Upper lobe of left lung (tissue), 6 donors: Measurements from ENCODE around the gene CENATAC. TPM values are rescaled to one million over a fixed set of nuclear protein-coding genes. Genes with fewer than 3 reads are reported as not detected.
"Not testable (repeated sequence)": the region's sequence is repeated elsewhere in the genome, so short reads cannot be mapped to it uniquely, and the experiment has no call there.

Source experiments
- ATAC-seq, 2 donors: fragments of 200-7000 bp; cut with Tn5 transposase; one replicate each; pipeline ENCODE4 v1.9.1; 2022; ENCODE audit warnings: mild to moderate bottlenecking in 2 of 2, moderate library complexity in 2 of 2; ENCODE audit not compliant: low FRiP score in 2 of 2
- DNase-seq, 2 donors: peaks; one replicate each; pipeline ENCODE4 v3.0.0-alpha.2; 2019 to 2020
- H3K27ac ChIP-seq, 4 donors: fragments of 200-600 bp; sonication (generic); one replicate each; pipeline ENCODE4 v1.5.1; 2016 to 2019
- H3K27me3 ChIP-seq, 4 donors: fragments of 200-600 bp; sonication (generic); one replicate each; pipeline ENCODE4 v1.5.1; 2017 to 2019
- H3K36me3 ChIP-seq, 4 donors: fragments of 200-600 bp; sonication (generic); one replicate each; pipeline ENCODE4 v1.5.1; 2016 to 2019
- H3K4me1 ChIP-seq, 4 donors: fragments of 200-600 bp; sonication (generic); one replicate each; pipeline ENCODE4 v1.5.1; 2018 to 2019
- H3K4me3 ChIP-seq, 4 donors: fragments of 200-600 bp; sonication (generic); one replicate each; pipeline ENCODE4 v1.5.1; 2017 to 2019; ENCODE audit warnings: mild to moderate bottlenecking in 2 of 4, moderate library complexity in 1 of 4
- H3K9me3 ChIP-seq, 4 donors: fragments of 200-600 bp; sonication (generic); one replicate each; pipeline ENCODE4 v1.5.1; 2018 to 2019
- EP300 ChIP-seq, 4 donors: sonication (generic); formaldehyde crosslinking; IDR thresholded peaks; one replicate each; pipeline ENCODE4 v1.5.1; 2017; ENCODE audit warnings: antibody characterized with exemption in 4 of 4, control low read depth in 2 of 4
- POLR2A ChIP-seq, 4 donors: fragments of 450-650 bp; IDR thresholded peaks; one replicate each; pipeline ENCODE4 v1.5.1; 2016 to 2017; ENCODE audit warnings: antibody characterized with exemption in 4 of 4, mild to moderate bottlenecking in 2 of 4
- POLR2AphosphoS5 ChIP-seq, 2 donors: sonication (generic); formaldehyde crosslinking; IDR thresholded peaks; one replicate each; pipeline ENCODE4 v1.5.1; 2017; ENCODE audit warnings: antibody characterized with exemption in 2 of 2
- WGBS, 2 donors: methylation state at CpG; one replicate each; pipeline ENCODE4 v1.1.5; 2017 to 2018; 5-methylcytosine and 5-hydroxymethylcytosine counted together
- total RNA-seq, 6 donors: library from RNA; depleted of rRNA in 4 of 6; stranded (reverse); fragments of >200 nt in 4 of 6; gene quantifications; one replicate each; pipeline versions ENCODE4 v1.1.0 to v1.2.1, GENCODE V29; 2016 to 2021
- TF ChIP-seq, protein P1 (sequence below), 6 experiments: fragments of 450-650 bp in 4 of 6; fragments of 200-600 bp in 2 of 6; sonication (generic) in 2 of 6; IDR thresholded peaks; one replicate each; pipeline ENCODE4 v1.5.1; 2016 to 2019; ENCODE audit warnings: antibody characterized with exemption in 6 of 6
- donor health status: DM: no; HTN: no; CAD: no; lungs with moderate emphysema.
- donor health status: DM: no; HTN: yes; CAD: no; lungs with severe emphysema.

Gene CENATAC
- total RNA-seq, 6 donors from 2014 or later, result 44.3 to 407 (median 94.3) TPM

DNA sequence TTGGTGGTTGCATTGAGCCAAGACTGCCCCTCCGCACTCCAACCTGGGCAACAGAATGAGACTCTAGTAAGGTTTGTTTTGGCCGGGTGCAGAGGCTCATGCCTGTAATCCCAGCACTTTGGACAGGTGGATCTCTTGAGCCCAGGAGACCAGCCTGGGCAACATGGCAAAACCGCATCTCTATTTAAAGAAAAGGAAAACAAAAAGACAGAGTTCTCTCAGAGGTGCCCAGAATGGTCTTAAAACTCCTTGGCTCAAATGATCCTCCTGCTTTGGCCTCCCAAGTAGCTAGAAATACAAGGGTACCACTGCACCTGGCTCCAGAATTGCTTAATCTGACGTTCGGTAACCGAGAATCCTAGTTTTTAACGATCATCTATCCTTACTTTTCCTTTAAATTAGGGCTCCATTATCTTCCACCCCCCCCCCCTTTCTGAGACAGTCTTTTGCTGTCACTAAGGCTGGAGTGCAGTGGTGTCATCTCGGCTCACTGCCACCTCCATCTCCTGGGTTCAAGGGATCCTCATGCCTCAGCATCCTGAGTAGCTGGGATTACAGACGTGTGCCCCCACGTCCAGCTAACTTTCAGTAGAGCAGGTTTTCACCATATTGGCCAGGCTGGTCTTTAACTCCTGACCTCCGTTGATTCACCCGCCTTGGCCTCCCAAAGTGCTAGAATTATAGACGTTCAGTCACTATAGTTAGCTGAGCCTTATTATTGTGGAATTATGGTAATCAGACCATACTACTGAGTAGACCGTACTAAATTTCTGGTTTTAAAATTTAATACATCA, 18.5 kb downstream of the CENATAC start:
- Histone ChIP-seq H3K27me3 (no peaks in the 10 kb centered on the region), H3K9me3 (no peaks in the 10 kb centered on the region), H3K36me3 (peaks cover 21 to 60% (median 42%) of the 10 kb centered on the region in 4 donors), H3K27ac (peak overlapping the region in 2 of 4 donors; percentile 93 to 97), H3K4me1 (peaks cover 35 to 39% (median 38%) of the 10 kb centered on the region in 4 donors), H3K4me3 (peak overlapping the region in 1 of 4 donors; percentile 84)
- no peak for ATAC-seq
- DNase-seq, result no peak
- 77 to 82% methylated on average over 13 to 14 of the region's 14 CpGs for WGBS, 2 donors
- TF ChIP-seq POLR2AphosphoS5 (IDR thresholded peaks at IDR 0.05) (no peak), POLR2A (IDR thresholded peaks at IDR 0.05) (no peak)
- TF ChIP-seq, protein P1, sequence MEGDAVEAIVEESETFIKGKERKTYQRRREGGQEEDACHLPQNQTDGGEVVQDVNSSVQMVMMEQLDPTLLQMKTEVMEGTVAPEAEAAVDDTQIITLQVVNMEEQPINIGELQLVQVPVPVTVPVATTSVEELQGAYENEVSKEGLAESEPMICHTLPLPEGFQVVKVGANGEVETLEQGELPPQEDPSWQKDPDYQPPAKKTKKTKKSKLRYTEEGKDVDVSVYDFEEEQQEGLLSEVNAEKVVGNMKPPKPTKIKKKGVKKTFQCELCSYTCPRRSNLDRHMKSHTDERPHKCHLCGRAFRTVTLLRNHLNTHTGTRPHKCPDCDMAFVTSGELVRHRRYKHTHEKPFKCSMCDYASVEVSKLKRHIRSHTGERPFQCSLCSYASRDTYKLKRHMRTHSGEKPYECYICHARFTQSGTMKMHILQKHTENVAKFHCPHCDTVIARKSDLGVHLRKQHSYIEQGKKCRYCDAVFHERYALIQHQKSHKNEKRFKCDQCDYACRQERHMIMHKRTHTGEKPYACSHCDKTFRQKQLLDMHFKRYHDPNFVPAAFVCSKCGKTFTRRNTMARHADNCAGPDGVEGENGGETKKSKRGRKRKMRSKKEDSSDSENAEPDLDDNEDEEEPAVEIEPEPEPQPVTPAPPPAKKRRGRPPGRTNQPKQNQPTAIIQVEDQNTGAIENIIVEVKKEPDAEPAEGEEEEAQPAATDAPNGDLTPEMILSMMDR (IDR thresholded peaks at IDR 0.05), result no peak

DNA sequence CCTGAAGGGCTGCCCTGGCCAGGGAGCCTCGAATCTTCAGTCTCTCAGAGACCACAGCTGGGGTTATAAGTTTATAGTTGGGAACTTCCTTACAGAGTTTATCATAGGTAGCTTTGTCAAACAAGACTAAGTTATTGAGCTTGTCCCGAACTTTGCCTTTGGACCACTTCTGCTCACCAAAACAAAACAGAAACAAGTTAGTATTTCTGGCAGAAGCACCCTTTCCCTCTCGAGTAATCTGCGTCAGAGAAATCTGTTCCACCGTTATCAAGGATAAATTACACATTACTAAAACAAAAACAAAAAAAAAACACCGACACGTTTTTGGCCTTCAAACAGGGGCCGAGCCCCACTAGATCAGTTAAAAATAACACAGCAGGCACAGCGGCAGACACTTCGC, 19.4 kb downstream of the CENATAC start:
- Histone ChIP-seq H3K36me3 (peaks cover 21 to 60% (median 42%) of the 10 kb centered on the region in 4 donors), H3K4me1 (peaks cover 39 to 42% (median 39%) of the 10 kb centered on the region in 4 donors), H3K27ac (peak overlapping the region; percentile 93 to 100 (median 95)), H3K4me3 (peak overlapping the region; percentile 75 to 97 (median 82))
- not testable (repeated sequence) for H3K9me3 ChIP-seq, DNase-seq, ATAC-seq, H3K27me3 ChIP-seq
- WGBS, 2 donors, result 3 to 5% methylated on average over 10 of the region's 10 CpGs

GRCh38 chr11:119018074-119018938, 20.4 kb downstream of the CENATAC start, which contains the start of the genes RPS25 and TRAPPC4:
Gene RPS25, minus strand, starts transcription at chr11:119018343. Its CDS starts 59 bp downstream, at chr11:119018284.
Gene TRAPPC4, plus strand, starts transcription at chr11:119018766. Its CDS starts 30 bp downstream, at chr11:119018796.
- Histone ChIP-seq H3K27ac (peak within 1 kb of the TSS; percentile 93 to 100 (median 95)), H3K27me3 (no peaks in the 10 kb centered on the region), H3K36me3 (peaks cover 21 to 61% (median 39%) of the 10 kb centered on the region in 4 donors), H3K4me3 (peak within 1 kb of the TSS; percentile 75 to 97 (median 82)), H3K4me1 (peaks cover 39 to 42% (median 40%) of the 10 kb centered on the region in 4 donors), H3K9me3 (no peaks in the 10 kb centered on the region)
- TF ChIP-seq, protein P1 (IDR thresholded peaks at IDR 0.05), result no peak
- TF ChIP-seq EP300 (IDR thresholded peaks at IDR 0.05), result no peak
- peak in 3 of 4 donors; percentile 55 to 80 (median 62) for TF ChIP-seq POLR2A (IDR thresholded peaks at IDR 0.05)
- peak; percentile 81 to 96 for TF ChIP-seq POLR2AphosphoS5 (IDR thresholded peaks at IDR 0.05)
- 0 to 1% methylated on average over 40 to 61 of the region's 63 CpGs for WGBS, 2 donors
- ATAC-seq, result peak; percentile 97 to 98
- DNase-seq, result peak; percentile 95 to 97

GRCh38 chr11:119019996-119020395, 22.1 kb downstream of the CENATAC start:
- H3K9me3 ChIP-seq, result no peaks in the 10 kb centered on the region
- whole genome bisulfite sequencing, 2 donors, result 35 to 58% methylated on average over 2 of the region's 2 CpGs
- ATAC-seq, result no peak
- H3K27me3 ChIP-seq, result no peaks in the 10 kb centered on the region
- peaks cover 39 to 47% (median 45%) of the 10 kb centered on the region in 4 donors for H3K4me1 ChIP-seq
- H3K4me3 ChIP-seq, result peak overlapping the region in 2 of 4 donors; percentile 84 to 97
- no peak for DNase-seq
- peak overlapping the region in 3 of 4 donors; percentile 93 to 97 (median 93) for H3K27ac ChIP-seq
- peaks cover 11 to 62% (median 31%) of the 10 kb centered on the region in 4 donors for H3K36me3 ChIP-seq
- TF ChIP-seq POLR2A (IDR thresholded peaks at IDR 0.05) (no peak), EP300 (IDR thresholded peaks at IDR 0.05) (no peak)

- Histone ChIP-seq H3K27ac (no peak overlapping the region), H3K27me3 (no peaks in the 10 kb centered on the region), H3K9me3 (no peaks in the 10 kb centered on the region), H3K36me3 (peaks cover 5 to 61% (median 27%) of the 10 kb centered on the region in 4 donors), H3K4me3 (no peak overlapping the region), H3K4me1 (peaks cover 34 to 53% (median 37%) of the 10 kb centered on the region in 4 donors)
- TF ChIP-seq POLR2A (IDR thresholded peaks at IDR 0.05), result no peak
- no peak for TF ChIP-seq EP300 (IDR thresholded peaks at IDR 0.05)
- TF ChIP-seq POLR2AphosphoS5 (IDR thresholded peaks at IDR 0.05), result no peak
- TF ChIP-seq, protein P1 (IDR thresholded peaks at IDR 0.05), result no peak
- DNase-seq (no peak), ATAC-seq (no peak)
- WGBS, 2 donors, result 87 to 90% methylated on average over 5 of the region's 5 CpGs
These were observed 23.7 kb downstream of the CENATAC start for GRCh38 chr11:119021631-119022030.
